ENCODE measurements around the gene NGEF. TPM values are rescaled to one million over a fixed set of nuclear protein-coding genes. Genes with fewer than 3 reads are reported as not detected.

Gene NGEF
- total and polyA plus RNA-seq, 4 donors = 10.6 to 22.6 (median 10.8) TPM

DNA sequence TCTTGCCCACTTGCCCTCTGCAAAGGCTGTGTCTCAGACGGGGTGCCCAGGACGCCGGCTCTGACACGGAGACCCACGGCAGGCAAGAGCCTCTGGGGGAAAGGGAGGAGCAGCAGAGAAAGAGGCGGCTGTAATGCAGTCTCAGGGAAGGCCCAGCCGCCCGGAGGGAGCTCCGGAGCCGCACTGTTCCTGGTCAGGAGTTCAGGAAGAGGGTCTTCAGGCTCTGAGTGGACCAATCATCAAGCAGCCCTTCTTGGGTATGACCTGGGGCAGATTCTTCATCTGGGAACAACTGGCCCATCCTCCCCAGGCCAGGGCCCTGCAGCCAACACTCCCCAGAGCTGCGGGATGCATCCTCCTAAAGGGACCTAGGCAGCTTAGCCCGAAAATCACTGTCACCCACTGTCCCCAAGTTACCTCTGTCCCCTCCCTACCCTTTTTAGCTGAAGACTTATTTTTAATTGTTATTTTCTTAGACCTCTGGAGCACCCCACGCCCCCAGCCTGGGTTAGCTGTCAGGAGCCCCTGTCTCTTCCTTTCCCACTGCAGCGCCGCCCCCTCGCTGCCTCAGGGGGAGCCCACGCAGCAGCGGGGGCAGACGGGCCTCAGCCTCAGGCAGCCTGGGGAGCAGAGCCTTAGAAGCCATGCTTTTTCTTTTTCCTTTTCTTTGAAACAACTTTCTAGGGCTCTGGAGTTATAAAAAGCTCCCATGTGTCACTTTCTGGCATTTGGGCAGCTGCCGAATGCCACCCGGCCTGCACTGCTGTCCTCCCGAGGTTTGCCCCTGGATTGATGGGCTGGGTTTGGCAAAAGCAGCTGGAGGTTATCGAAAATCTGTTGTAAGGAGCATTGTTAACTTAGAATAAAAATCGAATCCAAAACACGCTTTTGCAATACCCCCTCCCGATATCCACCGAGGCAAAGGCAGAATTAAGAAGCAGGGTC lies 18.8 kb upstream of the NGEF start:
- no peaks in the 10 kb centered on the region for H3K36me3 ChIP-seq (ENCODE audit: control insufficient read depth in 4 of 4, insufficient read depth in 3 of 4, low read depth in 1 of 4, low read length in 3 of 4)
- H3K4me3 ChIP-seq (ENCODE audit: low read depth in 1 of 3, low read length in 3 of 3) = no peak overlapping the region
- H3K4me1 ChIP-seq (ENCODE audit: control insufficient read depth in 4 of 4, insufficient read depth in 4 of 4, low read length in 3 of 4) = no peaks in the 10 kb centered on the region
- H3K9me3 ChIP-seq (ENCODE audit: control insufficient read depth in 4 of 4, low read length in 3 of 4) = no peaks in the 10 kb centered on the region
- WGBS = 92% methylated on average over 27 of the region's 27 CpGs
- TF ChIP-seq, protein P1, sequence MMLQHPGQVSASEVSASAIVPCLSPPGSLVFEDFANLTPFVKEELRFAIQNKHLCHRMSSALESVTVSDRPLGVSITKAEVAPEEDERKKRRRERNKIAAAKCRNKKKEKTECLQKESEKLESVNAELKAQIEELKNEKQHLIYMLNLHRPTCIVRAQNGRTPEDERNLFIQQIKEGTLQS (IDR thresholded peaks at IDR 0.05) = no peak
- TF ChIP-seq, protein P2, sequence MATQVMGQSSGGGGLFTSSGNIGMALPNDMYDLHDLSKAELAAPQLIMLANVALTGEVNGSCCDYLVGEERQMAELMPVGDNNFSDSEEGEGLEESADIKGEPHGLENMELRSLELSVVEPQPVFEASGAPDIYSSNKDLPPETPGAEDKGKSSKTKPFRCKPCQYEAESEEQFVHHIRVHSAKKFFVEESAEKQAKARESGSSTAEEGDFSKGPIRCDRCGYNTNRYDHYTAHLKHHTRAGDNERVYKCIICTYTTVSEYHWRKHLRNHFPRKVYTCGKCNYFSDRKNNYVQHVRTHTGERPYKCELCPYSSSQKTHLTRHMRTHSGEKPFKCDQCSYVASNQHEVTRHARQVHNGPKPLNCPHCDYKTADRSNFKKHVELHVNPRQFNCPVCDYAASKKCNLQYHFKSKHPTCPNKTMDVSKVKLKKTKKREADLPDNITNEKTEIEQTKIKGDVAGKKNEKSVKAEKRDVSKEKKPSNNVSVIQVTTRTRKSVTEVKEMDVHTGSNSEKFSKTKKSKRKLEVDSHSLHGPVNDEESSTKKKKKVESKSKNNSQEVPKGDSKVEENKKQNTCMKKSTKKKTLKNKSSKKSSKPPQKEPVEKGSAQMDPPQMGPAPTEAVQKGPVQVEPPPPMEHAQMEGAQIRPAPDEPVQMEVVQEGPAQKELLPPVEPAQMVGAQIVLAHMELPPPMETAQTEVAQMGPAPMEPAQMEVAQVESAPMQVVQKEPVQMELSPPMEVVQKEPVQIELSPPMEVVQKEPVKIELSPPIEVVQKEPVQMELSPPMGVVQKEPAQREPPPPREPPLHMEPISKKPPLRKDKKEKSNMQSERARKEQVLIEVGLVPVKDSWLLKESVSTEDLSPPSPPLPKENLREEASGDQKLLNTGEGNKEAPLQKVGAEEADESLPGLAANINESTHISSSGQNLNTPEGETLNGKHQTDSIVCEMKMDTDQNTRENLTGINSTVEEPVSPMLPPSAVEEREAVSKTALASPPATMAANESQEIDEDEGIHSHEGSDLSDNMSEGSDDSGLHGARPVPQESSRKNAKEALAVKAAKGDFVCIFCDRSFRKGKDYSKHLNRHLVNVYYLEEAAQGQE (IDR thresholded peaks at IDR 0.05) = no peak
- TF ChIP-seq, protein P3, sequence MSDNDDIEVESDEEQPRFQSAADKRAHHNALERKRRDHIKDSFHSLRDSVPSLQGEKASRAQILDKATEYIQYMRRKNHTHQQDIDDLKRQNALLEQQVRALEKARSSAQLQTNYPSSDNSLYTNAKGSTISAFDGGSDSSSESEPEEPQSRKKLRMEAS (IDR thresholded peaks at IDR 0.05) = no peak
- TF ChIP-seq RXRA (IDR thresholded peaks at IDR 0.05) = no peak
- no peak for TF ChIP-seq GABPA (IDR thresholded peaks at IDR 0.05 in 1 of 2, conservative IDR thresholded peaks at IDR 0.05 in 1 of 2)
- TF ChIP-seq FOXA2 (IDR thresholded peaks at IDR 0.05) = no peak
- TF ChIP-seq HNF4A (conservative IDR thresholded peaks at IDR 0.05) = no peak
- no peak for TF ChIP-seq TAF1 (conservative IDR thresholded peaks at IDR 0.05)
- TF ChIP-seq, protein P4, sequence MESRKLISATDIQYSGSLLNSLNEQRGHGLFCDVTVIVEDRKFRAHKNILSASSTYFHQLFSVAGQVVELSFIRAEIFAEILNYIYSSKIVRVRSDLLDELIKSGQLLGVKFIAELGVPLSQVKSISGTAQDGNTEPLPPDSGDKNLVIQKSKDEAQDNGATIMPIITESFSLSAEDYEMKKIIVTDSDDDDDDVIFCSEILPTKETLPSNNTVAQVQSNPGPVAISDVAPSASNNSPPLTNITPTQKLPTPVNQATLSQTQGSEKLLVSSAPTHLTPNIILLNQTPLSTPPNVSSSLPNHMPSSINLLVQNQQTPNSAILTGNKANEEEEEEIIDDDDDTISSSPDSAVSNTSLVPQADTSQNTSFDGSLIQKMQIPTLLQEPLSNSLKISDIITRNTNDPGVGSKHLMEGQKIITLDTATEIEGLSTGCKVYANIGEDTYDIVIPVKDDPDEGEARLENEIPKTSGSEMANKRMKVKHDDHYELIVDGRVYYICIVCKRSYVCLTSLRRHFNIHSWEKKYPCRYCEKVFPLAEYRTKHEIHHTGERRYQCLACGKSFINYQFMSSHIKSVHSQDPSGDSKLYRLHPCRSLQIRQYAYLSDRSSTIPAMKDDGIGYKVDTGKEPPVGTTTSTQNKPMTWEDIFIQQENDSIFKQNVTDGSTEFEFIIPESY (IDR thresholded peaks at IDR 0.05) = no peak
- no peak for TF ChIP-seq NR2F2 (IDR thresholded peaks at IDR 0.05)
- TF ChIP-seq SP1 (IDR thresholded peaks at IDR 0.05) = no peak
- TF ChIP-seq HNF4G (IDR thresholded peaks at IDR 0.05) = no peak
- TF ChIP-seq, protein P5, sequence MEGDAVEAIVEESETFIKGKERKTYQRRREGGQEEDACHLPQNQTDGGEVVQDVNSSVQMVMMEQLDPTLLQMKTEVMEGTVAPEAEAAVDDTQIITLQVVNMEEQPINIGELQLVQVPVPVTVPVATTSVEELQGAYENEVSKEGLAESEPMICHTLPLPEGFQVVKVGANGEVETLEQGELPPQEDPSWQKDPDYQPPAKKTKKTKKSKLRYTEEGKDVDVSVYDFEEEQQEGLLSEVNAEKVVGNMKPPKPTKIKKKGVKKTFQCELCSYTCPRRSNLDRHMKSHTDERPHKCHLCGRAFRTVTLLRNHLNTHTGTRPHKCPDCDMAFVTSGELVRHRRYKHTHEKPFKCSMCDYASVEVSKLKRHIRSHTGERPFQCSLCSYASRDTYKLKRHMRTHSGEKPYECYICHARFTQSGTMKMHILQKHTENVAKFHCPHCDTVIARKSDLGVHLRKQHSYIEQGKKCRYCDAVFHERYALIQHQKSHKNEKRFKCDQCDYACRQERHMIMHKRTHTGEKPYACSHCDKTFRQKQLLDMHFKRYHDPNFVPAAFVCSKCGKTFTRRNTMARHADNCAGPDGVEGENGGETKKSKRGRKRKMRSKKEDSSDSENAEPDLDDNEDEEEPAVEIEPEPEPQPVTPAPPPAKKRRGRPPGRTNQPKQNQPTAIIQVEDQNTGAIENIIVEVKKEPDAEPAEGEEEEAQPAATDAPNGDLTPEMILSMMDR (IDR thresholded peaks at IDR 0.05; ENCODE audit: low read depth, low read length, missing input control) = no peak
- no peak for TF ChIP-seq RAD21 (IDR thresholded peaks at IDR 0.05)
- no peak for TF ChIP-seq FOXA1 (IDR thresholded peaks at IDR 0.05)
- no peak for TF ChIP-seq YY1 (IDR thresholded peaks at IDR 0.05)
- TF ChIP-seq JUND (IDR thresholded peaks at IDR 0.05) = no peak
- no peak for DNase-seq (ENCODE audit: low spot score)
- H3K9ac ChIP-seq (ENCODE audit: low read depth in 1 of 2, low read length in 2 of 2) = no peak overlapping the region
- no peaks in the 10 kb centered on the region for H3K27me3 ChIP-seq (ENCODE audit: control insufficient read depth in 4 of 4, insufficient read depth in 4 of 4, low read length in 3 of 4)
- H3K27ac ChIP-seq (ENCODE audit: low read depth in 1 of 2, low read length in 2 of 2) = no peak overlapping the region
